PFSK-1 (cell line): ENCODE results near the gene CHMP6.

Experiments
- POLR2AphosphoS5 ChIP-seq: IDR thresholded peaks from 2 replicates; pipeline ENCODE4 v1.6.1; 2012; ENCODE audit warnings: low read depth, mild to moderate bottlenecking, control low read depth, low read length, moderate library complexity
- TAF1 ChIP-seq: IDR thresholded peaks from 2 replicates; pipeline ENCODE4 v1.6.1; 2012; ENCODE audit warnings: low read length, control low read depth, borderline replicate concordance; ENCODE audit not compliant: insufficient read depth
- TF ChIP-seq, protein P1 (sequence below), 2 experiments: IDR thresholded peaks; 2 replicates each; pipeline versions ENCODE4 v1.6.1 to v1.8.0; 2011 to 2012; ENCODE audit warnings: low read depth in 2 of 2, low read length in 2 of 2, control low read depth in 1 of 2, inconsistent platforms in 1 of 2, mild to moderate bottlenecking in 1 of 2, moderate library complexity in 1 of 2; ENCODE audit not compliant: insufficient read depth in 1 of 2

DNA sequence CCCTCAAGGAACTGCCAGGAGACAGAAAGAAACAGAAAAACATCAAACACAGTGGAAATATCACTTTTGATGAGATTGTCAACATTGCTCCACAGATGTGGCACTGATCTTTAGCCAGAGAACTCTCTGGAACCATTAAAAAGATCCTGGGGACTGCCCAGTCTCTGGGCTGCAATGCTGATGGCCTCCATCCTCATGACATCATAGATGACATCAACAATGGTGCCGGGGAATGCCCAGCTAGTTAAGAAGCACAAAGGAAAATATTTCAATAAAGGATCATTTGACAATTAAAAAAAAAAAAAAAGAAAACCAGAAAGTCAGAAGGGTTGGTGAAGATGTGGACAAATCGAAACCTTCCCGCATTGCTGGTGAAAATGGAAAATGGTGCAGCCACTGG is 14.9 kb upstream of the CHMP6 start:
- TF ChIP-seq TAF1 (no peak), POLR2AphosphoS5 (no peak)
- TF ChIP-seq, protein P1, sequence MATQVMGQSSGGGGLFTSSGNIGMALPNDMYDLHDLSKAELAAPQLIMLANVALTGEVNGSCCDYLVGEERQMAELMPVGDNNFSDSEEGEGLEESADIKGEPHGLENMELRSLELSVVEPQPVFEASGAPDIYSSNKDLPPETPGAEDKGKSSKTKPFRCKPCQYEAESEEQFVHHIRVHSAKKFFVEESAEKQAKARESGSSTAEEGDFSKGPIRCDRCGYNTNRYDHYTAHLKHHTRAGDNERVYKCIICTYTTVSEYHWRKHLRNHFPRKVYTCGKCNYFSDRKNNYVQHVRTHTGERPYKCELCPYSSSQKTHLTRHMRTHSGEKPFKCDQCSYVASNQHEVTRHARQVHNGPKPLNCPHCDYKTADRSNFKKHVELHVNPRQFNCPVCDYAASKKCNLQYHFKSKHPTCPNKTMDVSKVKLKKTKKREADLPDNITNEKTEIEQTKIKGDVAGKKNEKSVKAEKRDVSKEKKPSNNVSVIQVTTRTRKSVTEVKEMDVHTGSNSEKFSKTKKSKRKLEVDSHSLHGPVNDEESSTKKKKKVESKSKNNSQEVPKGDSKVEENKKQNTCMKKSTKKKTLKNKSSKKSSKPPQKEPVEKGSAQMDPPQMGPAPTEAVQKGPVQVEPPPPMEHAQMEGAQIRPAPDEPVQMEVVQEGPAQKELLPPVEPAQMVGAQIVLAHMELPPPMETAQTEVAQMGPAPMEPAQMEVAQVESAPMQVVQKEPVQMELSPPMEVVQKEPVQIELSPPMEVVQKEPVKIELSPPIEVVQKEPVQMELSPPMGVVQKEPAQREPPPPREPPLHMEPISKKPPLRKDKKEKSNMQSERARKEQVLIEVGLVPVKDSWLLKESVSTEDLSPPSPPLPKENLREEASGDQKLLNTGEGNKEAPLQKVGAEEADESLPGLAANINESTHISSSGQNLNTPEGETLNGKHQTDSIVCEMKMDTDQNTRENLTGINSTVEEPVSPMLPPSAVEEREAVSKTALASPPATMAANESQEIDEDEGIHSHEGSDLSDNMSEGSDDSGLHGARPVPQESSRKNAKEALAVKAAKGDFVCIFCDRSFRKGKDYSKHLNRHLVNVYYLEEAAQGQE (IDR thresholded peaks at IDR 0.05; ENCODE audit: insufficient read depth in 1 of 2, low read depth in 2 of 2, low read length in 2 of 2): no peak
